Measurements from ENCODE around the gene PLCE1.
A peak's percentile ranks its signal among the peaks of the same experiment; 100 is the strongest.
"Not testable (repeated sequence)": the region's sequence is repeated elsewhere in the genome, so short reads cannot be mapped to it uniquely, and the experiment has no call there.

PLCE1 gene

DNA sequence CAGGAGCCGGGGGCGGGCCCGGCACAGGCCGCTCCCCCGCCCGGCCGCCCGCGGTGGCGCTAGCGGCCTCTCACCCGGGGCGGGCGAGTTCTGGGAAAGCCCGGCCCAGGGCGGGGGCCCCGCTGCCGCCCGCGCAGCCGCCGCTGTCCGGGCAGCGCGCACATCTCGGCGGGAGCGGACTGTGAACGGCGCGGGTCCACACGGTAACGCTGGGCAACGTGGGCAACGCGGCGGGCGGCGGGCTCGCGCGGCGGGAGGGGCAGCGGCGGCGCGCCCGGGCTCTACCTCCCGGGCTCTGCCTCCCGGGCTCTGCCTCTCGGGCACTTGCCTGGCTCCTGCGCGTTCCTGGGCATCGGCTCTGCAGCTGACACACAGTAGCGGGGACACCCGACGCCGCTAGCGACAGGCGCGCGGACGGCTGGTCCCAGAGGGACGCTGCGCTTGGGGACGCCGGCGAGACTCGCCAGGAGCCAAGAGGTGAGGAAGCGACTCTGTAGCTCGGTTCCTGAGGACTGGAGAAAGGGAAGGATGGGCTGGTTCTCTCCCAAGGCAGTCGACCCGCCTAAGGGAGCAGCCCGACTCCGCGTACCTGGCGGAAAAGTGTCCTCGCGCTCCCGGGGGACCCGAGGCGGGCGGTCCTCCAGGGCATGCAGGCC is at the start of gene PLCE1:
Gene PLCE1, plus strand, starts transcription at position 150 of the 656 bp plus-strand sequence. CDS start 37,116 bp downstream, outside the sequence.
- DNase-seq: peak; percentile 36

DNA sequence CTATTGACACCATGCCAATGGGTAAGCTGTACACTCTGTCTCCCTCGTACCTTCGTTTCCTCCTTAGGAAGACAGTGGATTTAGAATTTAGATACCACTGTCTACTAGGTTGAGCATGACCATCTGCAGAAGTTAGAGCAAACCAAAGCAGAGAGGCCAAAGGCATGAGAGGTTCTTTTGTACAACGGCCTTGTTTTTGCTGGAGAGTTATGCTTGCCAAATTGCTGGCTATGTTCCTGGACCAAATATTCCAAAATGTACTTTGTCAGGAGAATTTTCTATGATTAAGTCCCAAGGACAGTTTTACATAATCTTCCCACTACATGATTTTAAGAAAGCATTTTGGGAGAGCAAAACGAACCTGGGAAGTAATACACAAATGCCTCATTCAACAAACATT is 47.9 kb upstream of the PLCE1 start:
- no peak for DNase-seq

DNA sequence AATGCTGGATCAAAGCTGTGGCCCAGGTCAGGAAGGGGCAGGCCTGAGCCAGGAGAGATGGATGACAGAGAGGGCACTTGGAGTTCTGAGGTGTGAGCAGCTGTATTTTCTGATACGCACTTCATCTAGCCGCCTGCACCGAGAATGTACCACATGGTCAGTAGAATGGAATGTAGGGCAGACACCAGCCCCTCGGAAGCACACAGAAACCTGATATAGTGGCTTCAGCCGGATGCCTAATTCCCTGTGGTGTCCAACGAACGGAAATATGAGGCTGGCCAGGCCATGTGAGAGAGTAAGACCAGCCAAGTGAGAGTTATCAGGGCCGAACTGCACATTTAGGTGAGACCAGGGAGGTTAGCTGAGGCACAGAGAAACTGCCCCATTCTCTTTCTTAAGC is 46.7 kb upstream of the PLCE1 start:
- DNase-seq: no peak

DNA sequence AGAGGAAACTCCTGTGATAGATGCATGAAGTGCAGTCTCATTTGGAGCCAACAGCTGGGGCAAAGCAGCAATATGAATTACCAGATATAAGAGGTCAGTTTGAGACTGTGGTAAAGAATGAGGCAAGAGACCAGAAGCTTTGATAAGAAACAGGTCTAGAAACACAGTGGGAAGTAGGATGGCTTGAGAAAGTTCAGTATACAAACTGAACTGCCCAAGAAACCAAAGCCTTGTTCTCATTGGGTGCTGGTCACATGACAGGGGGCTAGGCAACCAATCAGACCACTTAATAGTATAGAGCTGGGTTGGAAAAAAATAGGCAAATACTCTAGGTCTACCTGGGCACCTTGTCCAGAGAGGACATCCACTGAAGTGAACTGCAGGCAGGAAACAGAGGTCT is 46.2 kb upstream of the PLCE1 start:
- DNase-seq: no peak

DNA sequence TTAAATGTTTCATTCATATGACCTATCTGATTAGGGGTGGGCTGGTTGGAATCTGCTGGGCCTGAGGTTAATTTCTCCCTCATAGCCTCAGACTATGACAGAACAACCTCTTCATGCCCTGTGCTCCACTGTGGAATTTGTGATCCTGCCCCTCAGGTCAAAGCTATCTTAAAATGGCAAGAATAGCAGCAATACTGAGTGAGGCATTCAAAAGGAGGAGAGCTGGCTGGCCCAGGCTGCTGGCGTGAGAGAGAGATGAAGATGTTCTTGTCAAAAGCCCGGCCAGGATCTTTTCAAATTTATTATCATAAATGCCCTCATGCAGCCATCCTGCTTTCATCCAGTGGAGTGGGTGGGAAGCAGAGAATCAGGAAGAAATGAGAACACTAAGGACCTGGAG is 41.8 kb upstream of the PLCE1 start:
- DNase-seq: no peak

DNA sequence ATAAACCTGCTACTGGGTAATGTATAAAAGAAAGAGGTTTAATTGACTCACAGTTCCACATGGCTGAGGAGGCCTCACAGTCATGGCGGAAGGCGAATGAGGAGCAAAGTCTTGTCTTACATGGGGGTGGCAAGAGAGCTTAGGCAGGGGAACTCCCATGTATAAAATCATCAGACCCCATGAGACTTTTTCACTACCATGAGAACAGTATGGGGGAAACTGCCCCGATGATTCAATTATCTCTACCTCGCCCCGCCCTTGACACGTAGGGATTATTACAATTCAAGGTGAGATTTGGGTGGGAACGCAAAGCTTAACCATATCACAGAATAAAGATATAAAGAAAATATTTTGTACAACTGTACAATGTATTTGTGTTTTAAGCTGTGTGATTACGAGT is 39.4 kb upstream of the PLCE1 start:
- DNase-seq: no peak

DNA sequence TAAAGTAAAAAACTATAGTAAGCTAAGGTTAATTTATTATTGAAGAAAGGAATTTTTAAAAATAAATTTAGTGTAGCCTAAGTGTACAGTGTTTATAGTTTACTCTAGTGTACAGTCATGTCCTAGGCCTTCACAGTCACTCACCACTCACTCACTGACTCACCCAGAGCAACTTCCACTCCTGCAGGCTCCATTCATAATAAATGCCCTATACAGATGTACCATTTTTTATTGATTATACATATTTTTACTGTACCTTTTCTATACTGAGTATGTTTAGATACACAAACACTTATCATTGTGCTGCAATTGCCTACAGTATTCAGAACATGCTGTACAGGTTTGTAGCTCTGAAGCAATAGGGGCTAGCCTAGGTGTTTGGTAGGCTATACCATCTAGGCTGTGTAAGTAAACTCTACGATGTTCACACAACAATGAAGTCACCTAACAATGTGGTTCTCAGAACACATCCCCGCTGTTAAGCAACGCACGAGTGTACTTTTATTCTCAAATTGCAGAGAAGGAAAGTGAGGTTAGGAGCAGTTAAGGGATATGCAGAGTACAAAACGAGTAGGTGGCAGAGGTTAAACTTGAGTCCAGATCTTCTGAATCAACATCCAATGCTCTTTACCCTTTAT is 38.9 kb upstream of the PLCE1 start:
- DNase-seq: no peak

DNA sequence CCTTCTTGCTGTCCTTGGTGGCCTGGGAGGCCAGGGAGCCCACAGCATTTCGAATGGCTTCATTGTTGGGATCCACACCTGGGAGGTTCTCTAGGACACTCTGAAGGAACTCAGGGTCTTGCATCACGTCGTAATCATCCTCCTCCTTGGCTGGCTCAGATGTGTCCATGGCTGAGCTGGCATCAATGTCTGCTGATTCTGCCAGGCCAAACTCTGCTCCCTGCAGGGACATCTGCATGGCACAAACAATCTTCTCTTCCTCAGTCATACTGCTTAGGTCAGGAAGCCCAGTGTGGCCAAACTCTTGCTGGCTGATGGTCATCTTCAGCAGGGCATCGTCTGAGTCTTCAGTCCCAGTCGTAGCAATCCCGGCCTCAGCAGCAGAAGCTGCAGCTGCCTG is 34.9 kb upstream of the PLCE1 start:
- DNase-seq: no peak

DNA sequence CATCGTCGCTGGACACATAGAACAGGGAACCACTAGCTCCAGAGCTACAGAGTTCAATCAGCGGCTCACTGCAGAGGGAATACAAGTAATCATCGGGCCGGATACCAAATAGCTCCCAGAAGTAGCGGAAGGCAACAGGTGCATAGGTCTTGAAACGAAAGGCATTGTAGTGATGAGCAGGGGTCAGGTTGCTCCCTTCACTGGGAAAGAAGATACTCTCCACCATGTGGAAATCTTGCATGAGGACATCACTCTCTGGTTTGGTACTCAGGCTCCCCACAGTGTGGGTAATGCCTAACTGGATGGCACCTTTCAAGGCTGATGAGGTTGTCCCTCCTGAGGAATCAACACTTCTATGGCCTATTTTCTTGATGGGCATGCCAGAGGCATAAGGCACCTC is 32.7 kb upstream of the PLCE1 start:
- DNase-seq: not testable (repeated sequence)

DNA sequence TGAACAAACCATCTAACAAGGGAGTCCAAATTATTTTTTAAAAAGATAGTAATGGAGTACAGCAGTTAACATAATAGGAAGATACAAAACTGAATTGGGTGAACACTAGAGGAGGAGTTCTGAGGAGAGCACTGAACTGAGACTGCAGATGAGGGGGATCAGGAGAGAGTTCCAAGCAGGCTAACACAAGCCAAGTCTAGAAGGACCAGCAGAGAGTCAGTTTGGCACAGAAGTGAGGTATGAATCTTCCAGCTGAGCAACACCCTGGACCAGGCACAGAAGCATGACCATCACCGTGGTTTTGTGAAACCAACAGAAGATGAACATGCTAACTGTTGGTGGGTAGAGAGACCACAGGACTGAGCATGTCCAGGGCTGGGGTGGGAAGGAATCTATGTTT is 30.8 kb upstream of the PLCE1 start:
- no peak for DNase-seq

DNA sequence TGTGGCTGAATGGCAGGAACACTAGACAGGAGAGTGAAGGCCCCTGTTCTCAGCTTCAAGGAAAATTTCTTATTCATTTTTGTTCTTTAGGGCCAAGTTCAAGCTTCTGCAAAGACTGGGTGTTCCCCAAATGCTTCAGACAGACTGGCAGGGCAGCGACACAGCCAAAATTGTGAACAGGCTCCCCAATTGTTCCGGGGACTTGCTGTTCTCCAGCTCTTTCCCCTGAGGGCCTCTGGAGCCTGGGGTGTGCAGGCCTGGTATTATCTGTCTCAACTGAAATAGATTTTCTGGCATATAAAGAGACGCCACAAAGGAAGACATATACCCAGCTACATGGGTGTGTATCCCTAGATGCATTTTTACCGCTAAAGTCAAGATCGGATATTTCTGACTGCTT is 30.3 kb upstream of the PLCE1 start:
- no peak for DNase-seq

DNA sequence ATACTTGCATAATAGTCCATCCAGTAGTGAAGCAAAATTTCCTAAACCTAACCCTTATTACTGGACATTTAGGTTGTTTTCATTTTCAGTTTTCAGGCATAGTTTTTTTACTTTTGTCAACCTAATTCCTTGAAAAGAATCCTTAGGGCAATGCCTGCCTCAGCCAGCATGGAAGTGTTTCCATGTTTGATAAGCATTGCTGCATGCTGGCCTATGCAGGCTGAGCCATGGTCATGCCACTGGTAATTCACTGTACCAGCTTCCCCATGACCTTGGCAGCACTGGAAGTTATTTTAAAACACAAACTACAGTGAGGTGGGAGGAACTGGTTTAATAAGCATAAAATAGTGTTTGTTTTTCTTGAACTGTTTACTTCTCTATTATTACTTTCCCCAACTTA is 27.8 kb upstream of the PLCE1 start:
- no peak for DNase-seq

DNA sequence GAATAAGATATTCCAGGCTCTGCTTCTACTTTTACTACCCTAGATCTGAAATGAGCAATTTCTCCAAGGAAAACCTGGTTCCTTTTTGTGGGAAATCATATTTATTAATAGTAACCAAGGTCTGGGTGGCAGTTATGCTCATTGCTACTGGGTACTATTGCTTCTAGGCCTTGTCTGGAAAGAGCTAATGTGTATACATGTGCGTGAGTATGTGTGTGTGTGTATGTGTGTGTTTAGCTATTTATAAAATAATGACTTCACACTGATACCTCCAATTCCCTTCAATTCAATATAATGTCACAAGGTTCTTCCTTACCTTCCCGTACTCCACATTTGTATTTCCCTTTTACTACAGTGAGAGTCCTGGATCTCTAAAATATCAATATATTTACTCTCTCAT is 26.0 kb upstream of the PLCE1 start:
- DNase-seq: no peak

DNA sequence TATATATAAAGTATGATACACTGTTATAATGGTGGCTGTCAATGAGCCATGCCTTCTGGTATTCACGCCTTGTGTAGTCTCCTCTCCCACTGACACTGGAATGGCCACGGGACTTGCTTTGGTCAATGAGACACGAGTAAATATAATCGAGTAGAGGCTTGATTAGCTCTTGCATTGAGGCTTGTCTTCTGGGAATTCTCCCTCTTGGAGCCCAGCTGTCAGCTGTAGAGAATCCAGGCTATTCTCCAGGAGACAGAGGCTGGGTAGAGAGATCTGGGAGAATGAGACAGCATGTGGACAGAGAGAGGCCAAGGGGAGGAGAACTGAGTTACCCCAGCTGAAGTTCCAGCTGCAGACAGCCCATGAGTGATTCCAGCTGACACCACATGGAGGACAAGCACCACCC is 25.2 kb upstream of the PLCE1 start:
- no peak for DNase-seq

DNA sequence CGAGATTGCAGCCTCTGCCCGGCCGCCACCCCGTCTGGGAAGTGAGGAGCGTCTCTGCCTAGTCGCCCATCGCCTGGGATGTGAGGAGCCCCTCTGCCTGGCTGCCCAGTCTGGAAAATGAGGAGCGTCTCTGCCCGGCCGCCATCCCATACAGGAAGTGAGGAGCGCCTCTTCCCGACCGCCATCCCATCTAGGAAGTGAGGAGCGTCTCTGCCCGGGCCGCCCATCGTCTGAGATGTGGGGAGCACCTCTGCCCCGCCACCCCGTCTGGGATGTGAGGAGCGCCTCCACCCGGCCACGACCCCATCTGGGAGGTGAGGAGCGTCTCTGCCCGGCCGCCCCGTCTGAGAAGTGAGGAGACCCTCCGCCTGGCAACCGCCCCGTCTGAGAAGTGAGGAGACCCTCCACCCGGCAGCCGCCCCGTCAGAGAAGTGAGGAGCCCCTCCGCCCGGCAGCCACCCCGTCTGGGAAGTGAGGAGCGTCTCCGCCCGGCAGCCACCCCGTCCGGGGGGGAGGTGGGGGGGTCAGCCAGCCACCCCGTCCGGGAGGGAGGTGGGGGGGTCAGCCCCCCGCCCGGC is 23.2 kb upstream of the PLCE1 start:
- DNase-seq: not testable (repeated sequence)

DNA sequence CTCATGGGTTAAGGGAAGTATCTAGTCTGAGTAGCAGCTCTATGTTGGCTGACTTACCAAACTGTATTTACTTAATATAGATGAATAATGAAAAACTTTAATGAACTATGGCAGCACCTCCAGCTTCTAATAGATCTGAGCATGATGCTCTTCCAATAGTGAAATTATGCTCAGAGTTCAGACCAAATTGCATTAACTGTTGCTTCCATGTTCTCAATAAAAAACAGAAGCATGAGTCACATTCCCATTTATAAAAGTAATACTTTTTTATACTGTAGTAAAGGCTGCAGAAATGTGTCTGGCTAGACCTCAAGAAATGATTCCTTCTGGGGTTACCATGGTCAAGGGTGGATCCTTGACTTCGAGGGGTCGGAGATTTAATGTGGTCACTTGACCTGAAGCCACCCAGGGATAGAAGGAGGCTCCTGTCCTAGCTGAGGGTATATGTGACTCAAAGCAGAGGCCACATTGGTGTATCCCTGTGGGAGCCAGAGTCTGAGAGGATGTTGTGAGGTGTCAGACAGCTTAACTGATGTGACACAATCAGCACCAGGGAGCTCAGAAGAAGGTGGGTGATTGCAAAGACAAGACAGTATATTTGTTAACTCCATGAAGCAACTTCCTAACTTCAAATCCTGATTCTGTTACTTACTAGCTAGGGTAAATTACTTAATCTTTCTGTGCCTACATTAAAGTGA is 19.8 kb upstream of the PLCE1 start:
- no peak for DNase-seq

DNA sequence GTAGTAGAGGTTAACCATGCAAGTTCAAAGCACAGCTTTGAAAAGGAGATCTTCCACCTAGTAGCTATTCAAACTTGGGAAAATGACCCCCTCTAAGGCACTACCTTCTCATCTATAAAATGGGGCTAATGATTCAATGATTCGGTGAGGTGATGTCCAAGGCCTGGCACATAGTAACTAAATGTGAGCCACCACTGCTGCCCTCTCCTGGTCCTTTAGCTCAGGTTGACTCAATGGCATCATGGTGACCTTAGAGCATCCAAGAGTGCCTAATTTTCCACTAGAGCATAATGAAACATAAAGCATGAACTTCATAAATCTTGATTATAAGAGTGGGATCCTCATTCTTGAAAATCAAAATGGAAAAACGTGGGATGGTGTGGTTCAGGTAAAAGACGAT is 16.3 kb upstream of the PLCE1 start:
- DNase-seq: no peak

DNA sequence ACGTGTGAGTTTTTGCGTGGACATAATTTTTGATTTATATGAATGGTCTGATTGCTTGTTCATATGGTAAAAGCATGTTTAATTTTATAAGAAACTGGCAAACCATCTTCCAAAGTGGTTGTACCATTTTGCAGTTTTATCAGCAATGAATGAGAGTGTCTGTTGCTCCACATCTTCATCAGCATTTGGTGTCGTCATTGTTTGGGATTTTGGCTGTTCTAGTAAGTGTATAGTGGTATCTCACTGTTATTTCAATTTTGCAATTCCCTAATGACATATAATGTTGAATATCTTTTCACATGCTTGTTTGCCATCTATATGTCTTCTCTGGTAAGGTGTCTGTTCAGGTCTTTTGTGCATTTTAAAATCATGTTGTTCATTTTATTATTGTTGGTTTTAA is 13.2 kb upstream of the PLCE1 start:
- DNase-seq: no peak

DNA sequence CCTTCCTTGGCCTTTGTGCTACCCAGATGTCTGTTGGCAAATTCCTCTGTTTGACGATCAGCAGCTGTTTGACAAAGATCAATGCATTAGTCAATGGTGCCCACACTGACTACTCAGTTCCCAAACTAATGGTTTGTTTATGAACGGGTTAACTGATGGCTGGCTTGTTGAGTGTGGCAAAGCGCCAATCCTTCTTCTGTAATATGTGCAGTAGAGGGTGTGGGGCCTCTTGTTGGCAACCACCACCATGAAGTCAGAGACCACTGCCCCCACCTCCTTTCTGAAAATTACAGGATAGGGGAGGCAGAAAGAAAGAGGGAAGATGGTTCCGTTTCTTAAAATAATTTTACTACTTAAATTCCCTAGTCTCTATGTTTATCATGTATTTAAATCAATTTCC is 2.6 kb upstream of the PLCE1 start:
- DNase-seq: no peak

DNA sequence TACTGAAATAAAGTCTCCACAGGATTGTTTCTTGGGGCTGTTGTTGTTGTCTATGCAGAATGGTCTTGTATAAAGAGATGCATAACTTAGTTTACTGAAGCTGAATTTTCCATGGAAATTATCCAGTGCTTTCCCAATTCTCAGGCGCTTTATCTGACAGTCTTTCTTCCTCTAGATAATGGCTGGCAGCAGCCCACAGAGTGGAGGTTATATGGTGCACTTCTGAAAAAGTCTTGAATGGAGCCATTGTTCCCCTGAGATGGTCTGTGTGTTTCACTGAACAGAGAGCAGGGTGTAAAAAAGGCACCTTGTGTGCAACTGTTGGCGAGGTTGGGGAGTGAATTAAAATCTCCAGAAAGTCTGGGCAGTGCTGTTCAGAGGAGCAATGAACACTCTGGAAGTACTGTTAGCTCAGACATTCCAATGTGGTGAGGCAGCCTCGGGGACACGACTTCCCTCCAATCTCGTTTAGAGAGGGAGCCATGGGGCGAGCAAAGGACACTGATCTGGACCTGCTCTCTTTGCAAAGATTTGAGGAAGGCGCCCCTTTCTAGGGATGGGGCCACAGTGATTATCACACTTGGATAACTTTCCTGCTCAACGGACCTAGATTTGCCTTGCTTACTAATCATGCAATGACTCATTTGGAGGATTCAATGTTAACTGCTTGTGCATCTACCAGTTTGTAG is 2.0 kb upstream of the PLCE1 start:
- no peak for DNase-seq

DNA sequence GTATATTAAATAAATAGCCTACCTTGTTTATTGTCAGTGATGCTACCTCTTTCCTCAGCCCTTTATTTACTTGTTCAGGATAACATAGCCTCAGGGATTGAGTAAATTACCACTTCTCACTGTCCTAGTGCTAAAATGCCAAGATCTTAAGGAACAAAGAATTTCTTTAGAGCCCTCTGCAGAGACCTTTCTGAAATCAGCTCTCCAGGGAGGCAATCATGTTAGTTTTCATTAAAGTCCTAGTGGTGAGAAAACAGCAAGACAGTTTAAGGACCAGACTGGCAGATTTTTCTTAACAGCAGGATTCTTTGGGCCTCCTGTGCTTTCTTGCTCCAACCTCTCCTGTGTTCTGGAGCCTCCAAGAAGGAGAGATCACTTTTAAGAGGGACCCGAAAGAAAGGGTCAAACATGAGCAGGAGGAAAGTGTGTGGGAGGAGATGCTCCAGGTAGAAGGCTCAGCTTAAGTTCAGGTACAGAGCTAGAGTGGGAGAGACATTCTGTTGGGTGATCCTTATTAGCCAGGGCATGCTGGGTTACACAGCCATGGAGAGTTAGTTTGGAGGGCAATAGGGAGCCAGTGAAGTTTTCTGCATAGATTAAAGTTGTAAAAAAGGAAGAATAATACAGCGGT is 1.2 kb upstream of the PLCE1 start:
- DNase-seq: no peak

DNA sequence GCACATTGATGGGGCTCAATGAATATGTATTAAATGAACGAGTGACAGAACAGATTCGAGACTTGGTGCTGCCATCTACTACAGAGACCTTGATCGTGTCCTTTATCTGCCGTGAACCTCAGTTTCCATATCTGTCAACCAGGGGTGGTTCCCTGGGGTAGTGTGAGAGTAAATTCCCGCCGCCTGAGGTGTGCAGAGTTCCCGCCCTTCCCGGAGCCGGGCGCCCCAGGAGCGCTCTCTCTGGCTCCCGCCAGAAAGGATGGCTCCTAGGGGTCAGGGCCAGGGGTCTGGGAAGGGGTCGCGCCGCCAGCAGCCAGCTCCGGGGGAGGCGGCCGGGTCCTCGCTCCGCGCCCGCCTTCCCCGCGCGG is 333 bp upstream of the PLCE1 start:
- DNase-seq: no peak

DNA sequence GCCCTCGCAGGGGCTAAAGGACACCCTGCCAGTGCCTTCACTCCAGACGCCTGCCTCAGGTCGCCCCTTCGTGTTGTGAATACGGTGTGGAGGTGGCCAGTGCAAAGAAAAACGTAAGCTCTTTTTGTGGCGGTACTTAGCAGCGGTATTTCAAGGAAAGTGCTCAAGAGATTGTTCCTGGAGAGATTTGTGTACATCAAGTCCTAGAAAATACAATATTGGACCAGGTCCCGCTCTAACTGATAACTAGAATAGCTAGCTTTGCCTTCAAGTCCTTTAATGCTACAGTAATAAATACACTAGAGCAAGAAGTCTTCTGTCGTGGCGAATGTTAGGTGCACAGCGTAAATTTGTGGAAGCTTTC is 689 bp downstream of the PLCE1 start:
- DNase-seq: no peak

Measured in NCI-H1092 (cell line).